Measurements from ENCODE around the gene PLEKHB1. TPM values are rescaled to one million over a fixed set of nuclear protein-coding genes. Genes with fewer than 3 reads are reported as not detected.

Gene PLEKHB1
- total and polyA plus RNA-seq, 11 donors: 0.82 to 36.3 (median 10.8) TPM

GRCh38 chr11:73633999-73634398, 12.4 kb upstream of the PLEKHB1 start:
- WGBS, 4 donors: 58 to 94% (median 87%) methylated on average over 2 of the region's 2 CpGs

GRCh38 chr11:73635721-73636120, 10.7 kb upstream of the PLEKHB1 start:
- Histone ChIP-seq H3K27ac (no peak overlapping the region), H3K36me3 (no peaks in the 10 kb centered on the region), H3K4me3 (no peak overlapping the region), H3K9me3 (peaks cover 0 to 4% (median 0%) of the 10 kb centered on the region in 12 donors), H3K4me1 (no peaks in the 10 kb centered on the region), H3K27me3 (no peaks in the 10 kb centered on the region)
- WGBS, 4 donors: 88 to 96% (median 92%) methylated on average over 5 of the region's 5 CpGs
- no peak for ATAC-seq
- intact Hi-C loops (cut with DNase I): no loop called here
- no peak for DNase-seq
- TF ChIP-seq POLR2A (IDR thresholded peaks at IDR 0.05) (no peak), CTCF (IDR thresholded peaks at IDR 0.05) (no peak)

More at GRCh38 chr11:73633999-73634398, 12.4 kb upstream of the PLEKHB1 start:
- H3K27ac ChIP-seq: no peak overlapping the region
- H3K4me3 ChIP-seq: no peak overlapping the region
- no peak for TF ChIP-seq POLR2A (IDR thresholded peaks at IDR 0.05)
- TF ChIP-seq CTCF (IDR thresholded peaks at IDR 0.05): no peak
- no peaks in the 10 kb centered on the region for H3K36me3 ChIP-seq
- ATAC-seq (no peak), DNase-seq (no peak)
- H3K27me3 ChIP-seq: no peaks in the 10 kb centered on the region
- H3K4me1 ChIP-seq: no peaks in the 10 kb centered on the region
- H3K9me3 ChIP-seq: peaks cover 0 to 4% (median 0%) of the 10 kb centered on the region in 12 donors
- intact Hi-C loops (cut with DNase I): no loop called here

GRCh38 chr11:73636249-73636648, 10.1 kb upstream of the PLEKHB1 start:
- no peak overlapping the region for H3K4me3 ChIP-seq
- H3K9me3 ChIP-seq: peaks cover 0 to 4% (median 0%) of the 10 kb centered on the region in 12 donors
- intact Hi-C loops (cut with DNase I): no loop called here
- no peaks in the 10 kb centered on the region for H3K4me1 ChIP-seq
- no peak overlapping the region for H3K27ac ChIP-seq
- DNase-seq: no peak
- no peak for ATAC-seq
- TF ChIP-seq CTCF (IDR thresholded peaks at IDR 0.05): no peak
- TF ChIP-seq POLR2A (IDR thresholded peaks at IDR 0.05): no peak
- WGBS, 4 donors: 86 to 94% (median 91%) methylated on average over 5 of the region's 5 CpGs
- H3K27me3 ChIP-seq: no peaks in the 10 kb centered on the region
- no peaks in the 10 kb centered on the region for H3K36me3 ChIP-seq

GRCh38 chr11:73637012-73637411, 9.4 kb upstream of the PLEKHB1 start:
- no peak overlapping the region for H3K27ac ChIP-seq
- H3K9me3 ChIP-seq: peaks cover 0 to 3% (median 0%) of the 10 kb centered on the region in 12 donors
- no peaks in the 10 kb centered on the region for H3K4me1 ChIP-seq
- no peak overlapping the region for H3K4me3 ChIP-seq
- intact Hi-C loops (cut with DNase I): no loop called here
- ATAC-seq (no peak), DNase-seq (no peak)
- H3K36me3 ChIP-seq: no peaks in the 10 kb centered on the region
- H3K27me3 ChIP-seq: no peaks in the 10 kb centered on the region
- WGBS, 4 donors: 79 to 89% (median 86%) methylated on average over 1 of the region's 1 CpG
- TF ChIP-seq POLR2A (IDR thresholded peaks at IDR 0.05) (no peak), CTCF (IDR thresholded peaks at IDR 0.05) (no peak)

Measured in heart left ventricle (tissue), 16 donors.